Calu3 (cell line): ENCODE measurements around the gene OR13C9. TPM values are rescaled to one million over a fixed set of nuclear protein-coding genes. Genes with fewer than 3 reads are reported as not detected.

Experiments
- BruUV-seq: library from RNA; stranded (reverse); fragments of 400-500 nt; replicated peaks from 2 replicates; lab custom pipeline; 2021; lab: Mats Ljungman, UMichigan
- CTCF ChIA-PET: fragments of 300-600 bp; sonication (Branson Sonifier 250); formaldehyde crosslinking; loops from one replicate; lab custom pipeline; 2022; ENCODE audit warnings: antibody characterized with exemption; lab: Charles Lee
- DNase-seq: peaks from one replicate; pipeline ENCODE4 v3.0.0; 2022
- H3K27ac Mint-ChIP-seq: one replicate; pipeline ENCODE4 v1.8.0; 2022; ENCODE audit warnings: mixed read lengths; ENCODE audit not compliant: unreplicated experiment
- H3K27me3 Mint-ChIP-seq: one replicate; pipeline ENCODE4 v1.8.0; 2022; ENCODE audit warnings: mixed read lengths; ENCODE audit not compliant: unreplicated experiment
- H3K36me3 Mint-ChIP-seq: one replicate; pipeline ENCODE4 v1.8.0; 2022; ENCODE audit warnings: mild to moderate bottlenecking, moderate library complexity, mixed read lengths; ENCODE audit not compliant: insufficient read depth, unreplicated experiment
- H3K4me1 Mint-ChIP-seq: one replicate; pipeline ENCODE4 v1.8.0; 2022; ENCODE audit warnings: mild to moderate bottlenecking, low read depth, mixed read lengths; ENCODE audit not compliant: unreplicated experiment
- H3K4me3 Mint-ChIP-seq: one replicate; pipeline ENCODE4 v1.8.0; 2022; ENCODE audit warnings: mild to moderate bottlenecking, low read depth, moderate library complexity, mixed read lengths; ENCODE audit not compliant: unreplicated experiment
- H3K9me3 Mint-ChIP-seq: one replicate; pipeline ENCODE4 v1.8.0; 2022; ENCODE audit warnings: low read depth, mixed read lengths; ENCODE audit not compliant: unreplicated experiment
- CTCF ChIP-seq: fragments of 200-600 bp; IDR thresholded peaks from one replicate; pipeline ENCODE4 v1.8.0; 2022; ENCODE audit warnings: antibody characterized with exemption; ENCODE audit not compliant: unreplicated experiment
- intact Hi-C: fragments of 100-400 bp; cut with micrococcal nuclease; formaldehyde crosslinking; loops from one replicate; pipeline ENCODE4 v1.10.0; 2022; ENCODE audit not compliant: unreplicated experiment
- total RNA-seq: library from RNA; stranded (reverse); gene quantifications from 2 replicates; pipeline ENCODE4 v1.2.3, GENCODE V29; 2022

OR13C9 gene
- total RNA-seq, 1 experiment from 2014 or later, result not detected

- no peak for DNase-seq
These were observed 37.4 kb downstream of the OR13C9 start for GRCh38 chr9:104580562-104580961.

GRCh38 chr9:104577263-104577662 lies 40.7 kb downstream of the OR13C9 start:
- H3K27ac Mint-ChIP-seq, result no peak overlapping the region
- no peak overlapping the region for H3K4me3 Mint-ChIP-seq
- BruUV-seq, result no TSS peak
- CTCF ChIA-PET, result no interaction called here
- peaks cover 5% of the 10 kb centered on the region for H3K9me3 Mint-ChIP-seq
- no peaks in the 10 kb centered on the region for H3K4me1 Mint-ChIP-seq
- intact Hi-C loops, result no loop called here
- no peaks in the 10 kb centered on the region for H3K36me3 Mint-ChIP-seq
- no peak for TF ChIP-seq CTCF
- no peak for DNase-seq
- no peaks in the 10 kb centered on the region for H3K27me3 Mint-ChIP-seq

More at GRCh38 chr9:104580562-104580961, 37.4 kb downstream of the OR13C9 start:
- H3K4me3 Mint-ChIP-seq, result no peak overlapping the region
- BruUV-seq, result no TSS peak
- no peak for TF ChIP-seq CTCF
- H3K36me3 Mint-ChIP-seq, result no peaks in the 10 kb centered on the region
- no peaks in the 10 kb centered on the region for H3K4me1 Mint-ChIP-seq
- no peaks in the 10 kb centered on the region for H3K27me3 Mint-ChIP-seq
- CTCF ChIA-PET, result no interaction called here
- intact Hi-C loops, result no loop called here
- H3K27ac Mint-ChIP-seq, result no peak overlapping the region
- H3K9me3 Mint-ChIP-seq, result no peaks in the 10 kb centered on the region

- TF ChIP-seq CTCF, result no peak
- intact Hi-C loops, result no loop called here
- H3K27ac Mint-ChIP-seq, result no peak overlapping the region
- H3K4me1 Mint-ChIP-seq, result no peaks in the 10 kb centered on the region
- H3K9me3 Mint-ChIP-seq, result peaks cover 5% of the 10 kb centered on the region
- CTCF ChIA-PET, result no interaction called here
- H3K4me3 Mint-ChIP-seq, result no peak overlapping the region
- no peaks in the 10 kb centered on the region for H3K36me3 Mint-ChIP-seq
- H3K27me3 Mint-ChIP-seq, result no peaks in the 10 kb centered on the region
- DNase-seq, result no peak
- no TSS peak for BruUV-seq
These were observed 42.5 kb downstream of the OR13C9 start for GRCh38 chr9:104575456-104575855.

GRCh38 chr9:104572612-104573011 lies 45.4 kb downstream of the OR13C9 start:
- Mint-ChIP-seq H3K4me3 (no peak overlapping the region), H3K4me1 (no peaks in the 10 kb centered on the region), H3K27me3 (no peaks in the 10 kb centered on the region), H3K27ac (no peak overlapping the region), H3K9me3 (peaks cover 8% of the 10 kb centered on the region), H3K36me3 (no peaks in the 10 kb centered on the region)
- intact Hi-C loops, result no loop called here
- CTCF ChIA-PET, result no interaction called here
- BruUV-seq, result no TSS peak
- TF ChIP-seq CTCF, result no peak
- no peak for DNase-seq

GRCh38 chr9:104568868-104569267 lies 49.1 kb downstream of the OR13C9 start, which contains the start of gene OR13C8:
Gene OR13C8 (plus strand): TSS chr9:104569168. CDS start chr9:104569168, 0 bp downstream.
- no peak within 1 kb of the TSS for H3K4me3 Mint-ChIP-seq
- TF ChIP-seq CTCF, result no peak
- H3K9me3 Mint-ChIP-seq, result peaks cover 6% of the 10 kb centered on the region
- H3K27me3 Mint-ChIP-seq, result no peaks in the 10 kb centered on the region
- BruUV-seq, result no TSS peak
- no peak for DNase-seq
- intact Hi-C loops, result no loop called here
- no peaks in the 10 kb centered on the region for H3K4me1 Mint-ChIP-seq
- no peaks in the 10 kb centered on the region for H3K36me3 Mint-ChIP-seq
- CTCF ChIA-PET, result no interaction called here
- no peak within 1 kb of the TSS for H3K27ac Mint-ChIP-seq
